Activated B cell treated with CpG ODN at 0.5 μM for 24 hours (primary cell): ENCODE measurements around the gene SH3PXD2B. TPM values are rescaled to one million over a fixed set of nuclear protein-coding genes. Genes with fewer than 3 reads are reported as not detected.

Experiments
- ATAC-seq: fragments of 200-7000 bp; cut with Tn5 transposase; one replicate; pipeline ENCODE4 v1.10.0; 2021; ENCODE audit warnings: low read depth, mild to moderate bottlenecking, moderate library complexity
- CTCF ChIA-PET: fragments of 350-600 bp; sonication (Branson Sonifier 250); formaldehyde crosslinking; loops from one replicate; lab custom pipeline; 2021; ENCODE audit warnings: antibody characterized with exemption; lab: Charles Lee
- POLR2A ChIA-PET: fragments of 350-600 bp; sonication (Branson Sonifier 250); formaldehyde crosslinking; loops from one replicate; lab custom pipeline; 2021; ENCODE audit warnings: antibody characterized with exemption; lab: Charles Lee
- DNase-seq: peaks from one replicate; pipeline ENCODE4 v3.0.0; 2022
- H3K27ac Mint-ChIP-seq: one replicate; pipeline ENCODE4 v1.8.0; 2020; ENCODE audit warnings: mixed read lengths
- H3K27me3 Mint-ChIP-seq: one replicate; pipeline ENCODE4 v1.8.0; 2021; ENCODE audit warnings: mixed read lengths
- H3K36me3 Mint-ChIP-seq: one replicate; pipeline ENCODE4 v1.8.0; 2021; ENCODE audit warnings: low read depth, mixed read lengths
- H3K4me1 Mint-ChIP-seq: one replicate; pipeline ENCODE4 v1.8.0; 2021; ENCODE audit warnings: mixed read lengths
- H3K4me3 Mint-ChIP-seq: one replicate; pipeline ENCODE4 v1.8.0; 2020; ENCODE audit warnings: mild to moderate bottlenecking, mixed read lengths
- H3K9me3 Mint-ChIP-seq: one replicate; pipeline ENCODE4 v1.8.0; 2020; ENCODE audit warnings: mixed read lengths
- intact Hi-C: fragments of 100-400 bp; cut with micrococcal nuclease; formaldehyde crosslinking; loops from one replicate; pipeline ENCODE4 v1.15.1; 2024
- total RNA-seq: library from RNA; stranded (reverse); gene quantifications from 2 replicates; pipeline ENCODE4 v1.2.3, GENCODE V29; 2022
- TF ChIP-seq, protein P1 (sequence below): fragments of 200-600 bp; IDR thresholded peaks from one replicate; pipeline ENCODE4 v1.8.0; 2022; ENCODE audit warnings: antibody characterized with exemption, mild to moderate bottlenecking

The SH3PXD2B gene
- total RNA-seq, 1 donor from 2014 or later: 0.02 TPM

GRCh38 chr5:172407241-172407691 lies 47.1 kb downstream of the SH3PXD2B start:
- no peak for ATAC-seq
- ChIA-PET POLR2A (no interaction called here), CTCF (no interaction called here)
- Mint-ChIP-seq H3K27me3 (peaks cover 12% of the 10 kb centered on the region), H3K4me1 (no peaks in the 10 kb centered on the region), H3K9me3 (peaks cover 2% of the 10 kb centered on the region), H3K27ac (no peak overlapping the region), H3K4me3 (no peak overlapping the region), H3K36me3 (no peaks in the 10 kb centered on the region)
- no peak for DNase-seq
- TF ChIP-seq, protein P1, sequence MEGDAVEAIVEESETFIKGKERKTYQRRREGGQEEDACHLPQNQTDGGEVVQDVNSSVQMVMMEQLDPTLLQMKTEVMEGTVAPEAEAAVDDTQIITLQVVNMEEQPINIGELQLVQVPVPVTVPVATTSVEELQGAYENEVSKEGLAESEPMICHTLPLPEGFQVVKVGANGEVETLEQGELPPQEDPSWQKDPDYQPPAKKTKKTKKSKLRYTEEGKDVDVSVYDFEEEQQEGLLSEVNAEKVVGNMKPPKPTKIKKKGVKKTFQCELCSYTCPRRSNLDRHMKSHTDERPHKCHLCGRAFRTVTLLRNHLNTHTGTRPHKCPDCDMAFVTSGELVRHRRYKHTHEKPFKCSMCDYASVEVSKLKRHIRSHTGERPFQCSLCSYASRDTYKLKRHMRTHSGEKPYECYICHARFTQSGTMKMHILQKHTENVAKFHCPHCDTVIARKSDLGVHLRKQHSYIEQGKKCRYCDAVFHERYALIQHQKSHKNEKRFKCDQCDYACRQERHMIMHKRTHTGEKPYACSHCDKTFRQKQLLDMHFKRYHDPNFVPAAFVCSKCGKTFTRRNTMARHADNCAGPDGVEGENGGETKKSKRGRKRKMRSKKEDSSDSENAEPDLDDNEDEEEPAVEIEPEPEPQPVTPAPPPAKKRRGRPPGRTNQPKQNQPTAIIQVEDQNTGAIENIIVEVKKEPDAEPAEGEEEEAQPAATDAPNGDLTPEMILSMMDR: no peak
- intact Hi-C loops: no loop called here

DNA sequence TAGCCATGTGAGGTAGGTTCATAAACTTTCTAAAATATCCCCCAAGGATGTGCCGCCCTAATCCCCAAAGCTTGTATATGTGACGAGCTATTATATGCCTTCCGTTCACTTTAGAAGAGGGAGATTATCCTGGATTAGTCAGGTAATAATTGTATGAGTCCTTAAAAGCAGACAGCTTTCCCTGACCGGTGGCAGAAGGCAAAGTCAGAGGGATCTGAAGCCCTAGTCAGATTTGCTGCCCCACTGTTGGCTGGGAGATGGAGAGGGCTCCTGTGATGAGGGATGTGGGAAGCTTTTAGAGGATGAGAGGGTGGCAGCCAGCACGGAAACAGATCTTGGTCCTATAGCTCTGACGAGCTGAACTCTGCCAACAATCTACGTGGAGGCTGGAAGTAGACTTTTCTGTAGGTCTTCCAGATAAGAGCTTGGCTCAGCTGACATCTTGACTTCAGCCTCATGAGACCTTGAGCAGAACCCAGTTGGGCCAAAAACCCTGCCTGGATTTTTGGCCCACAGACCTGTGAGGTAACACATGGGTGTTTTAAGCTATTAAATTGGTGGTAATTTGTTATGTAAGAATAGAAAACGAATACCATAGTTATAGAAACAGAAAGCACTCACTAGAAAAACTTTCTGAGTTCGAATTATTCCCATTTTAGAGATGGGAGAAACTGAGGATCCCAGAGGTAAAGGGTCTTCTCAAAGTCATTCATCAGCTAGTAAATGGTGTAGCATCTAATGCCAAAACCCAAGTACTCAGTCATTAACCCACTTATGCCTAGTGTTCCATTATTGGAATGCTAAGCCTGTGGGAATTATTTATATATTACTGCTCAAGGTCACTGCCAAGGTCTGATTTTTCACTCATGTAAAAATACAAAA lies 48.9 kb downstream of the SH3PXD2B start:
- no peak overlapping the region for H3K4me3 Mint-ChIP-seq
- H3K36me3 Mint-ChIP-seq: no peaks in the 10 kb centered on the region
- H3K27ac Mint-ChIP-seq: no peak overlapping the region
- H3K4me1 Mint-ChIP-seq: no peaks in the 10 kb centered on the region
- DNase-seq: no peak
- H3K27me3 Mint-ChIP-seq: peaks cover 12% of the 10 kb centered on the region
- intact Hi-C loops: no loop called here
- CTCF ChIA-PET: interaction anchor here (0.9 kb wide), 1 partner anchor 295 kb away, joined by 3 read pairs; no protein-coding TSS in a partner anchor
- H3K9me3 Mint-ChIP-seq: peaks cover 2% of the 10 kb centered on the region
- ATAC-seq: no peak
- POLR2A ChIA-PET: no interaction called here
- TF ChIP-seq, protein P1: no peak

GRCh38 chr5:172404746-172405145 lies 49.6 kb downstream of the SH3PXD2B start:
- Mint-ChIP-seq H3K27me3 (peaks cover 9% of the 10 kb centered on the region), H3K4me1 (no peaks in the 10 kb centered on the region), H3K27ac (no peak overlapping the region), H3K9me3 (peaks cover 2% of the 10 kb centered on the region), H3K4me3 (no peak overlapping the region), H3K36me3 (no peaks in the 10 kb centered on the region)
- intact Hi-C loops: no loop called here
- ChIA-PET CTCF (interaction anchor here (0.9 kb wide), 1 partner anchor 295 kb away, joined by 3 read pairs; no protein-coding TSS in a partner anchor), POLR2A (no interaction called here)
- TF ChIP-seq, protein P1: no peak
- DNase-seq (no peak), ATAC-seq (no peak)

DNA sequence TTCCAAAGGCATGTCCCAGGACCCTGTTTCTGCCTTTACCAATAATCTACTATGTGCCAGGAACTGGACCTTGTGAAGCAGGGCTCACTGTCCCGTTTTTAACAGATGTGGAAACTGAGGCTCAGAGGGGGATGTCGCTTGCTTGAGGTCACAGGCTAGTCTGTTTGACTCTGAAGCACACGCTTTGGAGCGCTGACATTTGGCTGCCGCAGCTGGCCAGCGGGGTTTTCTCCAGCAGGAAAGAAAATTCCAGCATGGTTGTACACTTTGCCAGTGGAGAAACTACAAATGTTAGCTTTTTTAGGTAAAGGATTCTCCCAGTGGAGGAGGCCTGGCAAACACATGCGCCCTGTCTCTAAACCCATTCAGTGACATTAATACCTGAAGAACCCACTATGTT lies 50.5 kb downstream of the SH3PXD2B start:
- intact Hi-C loops: no loop called here
- Mint-ChIP-seq H3K4me3 (no peak overlapping the region), H3K9me3 (no peaks in the 10 kb centered on the region), H3K27me3 (peaks cover 14% of the 10 kb centered on the region), H3K4me1 (no peaks in the 10 kb centered on the region), H3K36me3 (no peaks in the 10 kb centered on the region), H3K27ac (no peak overlapping the region)
- TF ChIP-seq, protein P1: no peak
- no peak for ATAC-seq
- DNase-seq: no peak
- POLR2A ChIA-PET: no interaction called here
- CTCF ChIA-PET: no interaction called here

- intact Hi-C loops: no loop called here
- Mint-ChIP-seq H3K27ac (no peak overlapping the region), H3K27me3 (peaks cover 16% of the 10 kb centered on the region), H3K4me3 (no peak overlapping the region), H3K4me1 (no peaks in the 10 kb centered on the region), H3K9me3 (no peaks in the 10 kb centered on the region), H3K36me3 (no peaks in the 10 kb centered on the region)
- CTCF ChIA-PET: no interaction called here
- no peak for ATAC-seq
- POLR2A ChIA-PET: no interaction called here
- TF ChIP-seq, protein P1: no peak
- DNase-seq: no peak
Observed at GRCh38 chr5:172403189-172403796, 51.0 kb downstream of the SH3PXD2B start.
